GM21737 (cell line): Measurements from ENCODE around the gene COMP.

Experiments
- ATAC-seq: cut with Tn5 transposase; IDR thresholded peaks from one replicate; pipeline ENCODE4 v1.9.1; 2021; ENCODE audit warnings: mild to moderate bottlenecking, moderate library complexity; ENCODE audit not compliant: unreplicated experiment

Gene COMP

DNA sequence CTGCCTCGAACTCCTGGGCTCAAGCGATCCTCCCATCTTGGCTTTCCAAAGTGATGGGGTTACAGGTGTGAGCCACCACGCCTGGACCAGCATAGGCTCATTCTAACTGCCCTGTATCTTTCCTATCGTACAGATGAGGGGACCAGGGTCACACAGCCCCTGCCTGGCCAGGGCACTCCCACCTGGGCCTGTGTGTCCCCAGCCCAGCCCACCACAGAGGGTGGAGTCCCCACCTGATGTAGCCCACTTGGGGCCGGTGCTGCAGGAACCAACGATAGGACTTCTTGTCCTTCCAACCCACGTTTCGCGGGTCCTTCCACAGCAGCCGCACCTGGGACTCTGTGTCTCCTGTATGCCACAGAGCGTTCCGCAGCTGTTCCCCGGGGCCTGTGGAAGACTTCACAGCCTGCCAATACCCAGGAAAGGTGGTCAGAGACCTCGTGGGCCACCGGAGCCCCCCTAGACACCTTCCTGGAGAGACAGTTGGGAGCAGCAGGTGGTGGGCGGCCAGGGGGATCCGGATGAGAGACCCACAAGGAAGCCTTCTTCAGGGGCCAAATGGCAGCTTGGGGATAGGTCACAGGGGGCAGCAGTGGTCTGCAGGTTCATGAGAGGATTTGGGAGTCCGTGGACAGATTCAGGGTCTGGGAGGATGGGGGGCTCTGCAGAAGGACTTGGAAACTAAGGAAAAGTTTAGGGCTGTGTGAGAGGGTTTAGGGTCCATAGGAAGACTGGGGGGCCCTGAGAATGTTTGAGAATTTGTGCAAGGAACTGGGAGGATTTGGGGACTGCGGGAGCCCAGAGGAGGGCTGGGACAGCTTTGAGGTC is 6.9 kb downstream of the COMP start:
- no peak for ATAC-seq

DNA sequence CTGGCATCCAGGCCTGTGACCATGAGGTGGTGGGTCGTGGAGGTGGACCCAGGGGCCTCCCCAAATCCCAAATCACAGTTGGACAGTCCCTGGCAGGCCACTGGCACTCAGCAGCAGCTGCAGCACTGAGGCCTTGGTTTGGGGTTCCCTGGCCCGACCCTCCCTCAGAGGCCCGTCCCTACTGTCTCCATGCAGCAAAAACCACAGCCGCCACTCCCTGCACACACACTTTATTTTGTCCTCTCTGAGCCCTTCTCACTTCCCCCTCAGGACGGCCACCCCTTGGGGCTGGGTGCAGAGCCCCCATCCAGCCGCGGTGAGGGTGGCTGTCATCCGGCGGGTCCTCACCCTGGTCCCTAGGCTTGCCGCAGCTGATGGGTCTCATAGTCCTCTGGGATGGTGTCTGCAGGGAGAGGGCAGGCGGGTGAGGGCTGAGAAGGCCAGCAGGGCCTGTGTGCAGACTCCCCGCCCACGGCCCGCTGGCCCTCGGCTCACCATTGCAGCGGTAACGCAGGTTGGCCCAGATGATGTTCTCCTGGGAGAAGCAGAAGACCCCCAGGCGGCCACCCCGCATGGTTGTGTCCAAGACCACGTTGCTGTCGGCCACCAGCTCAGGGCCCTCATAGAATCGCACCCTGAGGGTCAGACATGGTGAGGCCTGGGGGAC is 8.4 kb downstream of the COMP start:
- no peak for ATAC-seq

DNA sequence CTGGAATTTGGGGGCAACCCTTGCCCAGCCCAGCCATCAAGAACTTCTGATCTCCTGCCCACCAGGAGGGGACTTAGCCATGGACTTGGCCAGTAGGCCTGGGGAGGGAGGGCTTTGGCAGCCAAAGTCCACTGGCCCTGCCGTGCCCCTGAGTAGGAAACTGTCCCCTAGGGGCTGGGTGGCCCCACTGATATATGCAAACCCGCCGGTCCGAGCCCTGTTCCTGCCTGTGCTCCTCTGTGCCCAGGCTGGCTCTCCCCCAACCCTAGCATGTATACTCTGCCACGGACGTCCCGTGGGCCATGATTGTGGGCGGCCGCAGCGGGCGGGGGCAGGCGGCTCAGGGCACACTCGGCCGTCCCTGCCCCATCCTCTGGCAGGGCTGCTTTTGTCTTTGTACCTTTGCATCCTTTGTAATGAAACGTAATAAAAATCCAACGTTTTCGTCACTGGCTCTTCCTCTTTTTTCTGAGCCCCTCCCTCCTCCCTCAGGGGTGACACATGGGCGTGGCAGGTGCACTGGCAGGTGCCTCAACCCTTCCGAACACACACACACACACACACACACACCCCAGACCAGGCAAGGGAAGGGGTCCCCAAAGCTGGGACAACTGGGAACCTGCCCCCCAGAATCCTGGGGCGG is 9.1 kb downstream of the COMP start:
- ATAC-seq = no peak

DNA sequence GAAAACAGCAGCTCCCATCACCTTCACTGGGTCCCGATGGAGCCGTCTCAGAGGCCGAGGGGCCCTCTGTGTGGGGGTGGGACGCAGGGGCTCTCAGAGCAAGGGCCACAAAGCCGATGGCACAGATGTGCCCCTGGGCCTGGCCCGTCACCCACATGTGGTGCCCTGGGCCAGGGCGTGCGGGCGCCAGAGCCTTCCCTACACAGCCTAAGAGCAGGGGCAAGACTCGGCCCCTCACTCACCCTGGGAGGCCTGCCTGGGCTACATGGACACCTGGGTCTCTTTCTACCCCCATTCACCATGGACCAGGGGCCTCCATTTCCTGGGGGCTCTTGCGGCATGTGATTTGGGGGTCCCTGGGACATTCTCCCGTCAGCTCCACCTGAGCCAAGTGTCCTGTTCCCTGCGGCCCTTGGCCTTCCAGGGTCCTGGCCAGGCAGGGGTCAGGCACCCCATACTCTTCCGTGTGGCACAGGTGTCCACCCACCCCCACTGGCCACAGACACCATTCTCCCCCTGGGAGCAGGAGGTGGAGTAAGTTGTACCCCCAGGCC is 10.0 kb downstream of the COMP start:
- ATAC-seq = no peak

DNA sequence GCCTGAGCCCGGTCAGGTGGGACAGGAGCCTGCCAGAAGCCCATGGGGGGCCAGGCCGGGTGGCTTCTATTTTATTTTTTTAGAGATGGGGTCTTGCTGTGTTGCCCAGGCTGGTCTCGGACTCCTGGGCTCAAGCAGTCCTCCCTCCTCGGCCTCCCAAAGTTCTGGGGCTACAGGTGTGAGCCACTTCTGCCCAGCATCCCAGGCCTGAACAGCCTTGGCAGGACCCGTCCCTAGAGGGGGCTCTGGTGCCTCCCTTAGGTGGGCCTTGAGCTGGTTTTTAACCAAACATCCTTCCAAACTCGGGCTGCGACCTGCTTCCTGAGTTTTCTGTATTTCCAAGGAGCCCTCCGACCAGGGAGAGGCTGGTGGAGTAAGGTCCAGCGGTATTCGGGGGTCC is 10.5 kb downstream of the COMP start:
- ATAC-seq = no peak

DNA sequence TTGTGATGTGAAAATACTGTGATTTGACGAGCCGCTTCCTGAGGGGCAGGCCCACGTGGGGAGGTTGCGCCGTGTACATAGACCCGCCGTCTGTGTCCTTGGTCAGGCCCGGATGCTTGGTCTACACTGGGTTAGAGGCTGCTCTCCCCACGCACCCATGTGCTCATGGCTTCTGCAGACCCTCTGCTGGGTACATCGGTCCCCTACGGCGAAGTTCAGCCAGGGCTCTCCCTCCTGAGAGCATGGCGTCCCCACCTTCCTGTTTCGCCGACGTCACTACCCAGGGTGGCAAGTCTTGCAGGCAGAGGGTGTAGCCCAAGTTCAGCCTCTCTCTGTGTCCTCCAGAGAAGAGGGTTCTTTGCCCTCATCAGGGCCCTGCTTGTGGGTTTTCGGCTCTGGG is 11.0 kb downstream of the COMP start:
- ATAC-seq = no peak

DNA sequence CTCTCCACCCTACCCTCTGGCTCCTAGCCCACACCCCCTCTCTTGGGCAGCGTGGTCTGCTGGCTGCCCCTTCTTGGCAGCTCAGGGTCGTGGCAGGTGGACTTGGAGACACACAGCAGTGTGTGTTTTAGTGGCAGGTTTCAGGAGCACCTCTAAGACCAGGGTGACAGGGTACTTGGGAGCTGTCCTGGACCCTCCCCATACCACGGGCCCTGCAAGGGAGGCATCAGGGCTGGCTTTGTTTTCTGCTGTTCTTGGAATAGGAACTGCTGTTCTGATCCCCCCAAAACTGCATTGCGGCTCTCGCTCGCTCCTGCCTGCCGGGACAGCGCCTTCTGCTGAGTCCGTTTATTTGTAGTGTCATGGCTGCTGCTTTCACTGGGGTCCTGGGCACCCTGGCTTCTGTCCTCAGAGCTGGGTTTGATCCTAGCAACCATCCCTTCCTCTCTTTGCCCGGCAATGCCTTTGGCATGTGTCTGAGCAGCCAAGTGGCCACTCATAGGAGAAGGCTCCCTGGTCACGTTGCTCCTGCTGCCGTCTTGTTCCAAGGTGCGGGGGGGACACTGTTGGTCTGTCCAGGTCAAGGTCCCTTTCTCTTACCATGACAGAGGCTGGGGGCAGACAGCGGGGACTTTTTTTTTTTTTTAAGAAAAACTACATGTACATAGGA is 12.1 kb downstream of the COMP start:
- ATAC-seq = no peak

DNA sequence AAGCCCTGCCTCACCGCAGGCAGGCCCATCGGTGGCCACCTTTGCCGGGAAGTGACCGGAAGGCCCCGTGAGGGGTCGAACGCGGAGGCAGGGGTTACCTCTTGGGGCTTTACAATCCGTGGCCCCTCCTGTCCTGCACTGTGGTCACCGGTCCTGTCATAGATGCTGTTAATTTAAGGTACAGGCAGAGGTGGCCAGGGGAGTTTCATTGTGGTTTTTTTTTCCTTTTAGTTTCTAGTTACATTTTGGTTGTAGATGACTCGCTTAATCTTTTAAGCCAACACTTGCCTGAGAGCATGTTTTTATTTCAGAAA is 13.1 kb downstream of the COMP start:
- ATAC-seq = no peak

DNA sequence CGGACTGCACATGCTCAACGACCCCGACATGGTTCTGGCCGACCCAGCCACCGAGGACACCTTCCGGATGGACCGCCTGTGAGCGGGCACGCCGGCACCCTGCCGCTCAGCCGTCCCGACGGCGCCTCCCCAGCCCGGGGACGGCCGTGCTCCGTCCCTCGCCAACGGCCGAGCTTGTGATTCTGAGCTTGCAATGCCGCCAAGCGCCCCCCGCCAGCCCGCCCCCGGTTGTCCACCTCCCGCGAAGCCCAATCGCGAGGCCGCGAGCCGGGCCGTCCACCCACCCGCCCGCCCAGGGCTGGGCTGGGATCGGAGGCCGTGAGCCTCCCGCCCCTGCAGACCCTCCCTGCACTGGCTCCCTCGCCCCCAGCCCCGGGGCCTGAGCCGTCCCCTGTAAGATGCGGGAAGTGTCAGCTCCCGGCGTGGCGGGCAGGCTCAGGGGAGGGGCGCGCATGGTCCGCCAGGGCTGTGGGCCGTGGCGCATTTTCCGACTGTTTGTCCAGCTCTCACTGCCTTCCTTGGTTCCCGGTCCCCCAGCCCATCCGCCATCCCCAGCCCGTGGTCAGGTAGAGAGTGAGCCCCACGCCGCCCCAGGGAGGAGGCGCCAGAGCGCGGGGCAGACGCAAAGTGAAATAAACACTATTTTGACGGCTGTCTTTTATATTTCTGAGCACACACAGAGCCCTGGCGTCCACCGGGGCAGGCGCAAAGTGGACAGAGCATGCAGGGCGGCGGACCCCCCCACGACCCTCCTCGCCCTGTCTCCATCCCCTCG is 13.6 kb downstream of the COMP start:
- ATAC-seq = no peak

DNA sequence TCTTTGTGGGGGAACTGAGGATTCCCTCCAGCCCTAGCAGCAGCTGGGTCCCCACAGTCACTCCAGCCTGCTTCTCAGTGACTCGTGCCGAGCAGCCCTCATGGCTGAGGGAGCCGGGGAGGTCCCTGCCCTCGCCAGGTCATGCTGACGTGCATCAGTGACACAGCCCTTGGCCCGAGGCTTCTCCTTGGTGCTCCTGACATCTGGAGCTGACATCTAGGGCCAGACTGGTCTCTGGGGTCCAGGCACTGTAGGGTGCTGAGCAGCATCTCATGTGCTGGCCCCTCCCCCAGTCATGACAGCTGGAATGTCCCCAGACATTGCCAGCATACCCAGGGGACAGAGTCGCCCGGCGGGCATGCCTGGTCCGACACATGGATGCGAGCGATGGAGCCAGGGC is 14.4 kb downstream of the COMP start:
- no peak for ATAC-seq

DNA sequence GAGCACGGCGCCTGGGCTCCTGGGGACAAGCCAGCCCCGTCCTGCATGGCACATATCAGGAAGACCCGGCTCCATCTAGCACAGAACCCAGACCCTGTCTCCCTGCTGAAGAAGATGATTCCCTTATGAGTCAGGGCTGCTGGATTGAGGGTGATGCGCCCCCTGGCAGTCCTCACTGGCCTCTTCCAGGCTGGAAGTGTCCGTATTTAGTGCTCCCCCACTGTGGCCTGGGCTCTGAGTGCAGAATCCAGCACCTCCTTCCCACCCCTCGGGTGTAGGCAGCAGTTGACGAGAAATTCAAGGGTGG is 14.9 kb downstream of the COMP start:
- no peak for ATAC-seq

DNA sequence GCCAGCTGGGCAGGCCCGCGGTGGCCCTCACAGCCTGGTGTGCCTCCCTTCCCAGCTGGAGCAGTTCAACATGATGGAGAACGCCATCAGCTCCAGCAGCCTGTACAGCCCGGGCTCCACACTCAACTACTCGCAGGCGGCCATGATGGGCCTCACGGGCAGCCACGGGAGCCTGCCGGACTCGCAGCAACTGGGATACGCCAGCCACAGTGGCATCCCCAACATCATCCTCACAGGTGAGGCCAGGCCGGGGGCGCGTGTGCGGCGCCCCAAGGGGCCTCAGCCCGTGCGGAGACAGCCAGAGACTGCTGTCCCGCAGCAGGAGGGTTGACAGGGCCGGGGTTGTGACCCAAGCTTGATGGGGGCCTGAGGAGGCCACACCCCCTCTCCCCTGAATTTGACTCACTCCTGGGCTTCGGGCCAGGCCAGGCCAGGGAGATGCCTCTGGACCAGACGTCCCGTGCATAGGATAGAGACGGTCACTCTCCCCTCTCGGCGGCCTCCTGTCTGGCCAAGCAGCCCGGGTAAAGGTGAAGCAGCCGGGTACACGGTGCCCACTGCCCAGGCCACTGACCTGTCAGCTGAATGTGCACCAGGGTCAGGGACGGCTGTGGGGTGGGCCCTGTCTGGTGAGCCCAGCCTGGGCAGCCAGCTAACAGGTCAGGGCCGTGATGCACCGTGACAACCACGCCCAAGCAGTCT is 15.4 kb downstream of the COMP start:
- ATAC-seq = no peak

DNA sequence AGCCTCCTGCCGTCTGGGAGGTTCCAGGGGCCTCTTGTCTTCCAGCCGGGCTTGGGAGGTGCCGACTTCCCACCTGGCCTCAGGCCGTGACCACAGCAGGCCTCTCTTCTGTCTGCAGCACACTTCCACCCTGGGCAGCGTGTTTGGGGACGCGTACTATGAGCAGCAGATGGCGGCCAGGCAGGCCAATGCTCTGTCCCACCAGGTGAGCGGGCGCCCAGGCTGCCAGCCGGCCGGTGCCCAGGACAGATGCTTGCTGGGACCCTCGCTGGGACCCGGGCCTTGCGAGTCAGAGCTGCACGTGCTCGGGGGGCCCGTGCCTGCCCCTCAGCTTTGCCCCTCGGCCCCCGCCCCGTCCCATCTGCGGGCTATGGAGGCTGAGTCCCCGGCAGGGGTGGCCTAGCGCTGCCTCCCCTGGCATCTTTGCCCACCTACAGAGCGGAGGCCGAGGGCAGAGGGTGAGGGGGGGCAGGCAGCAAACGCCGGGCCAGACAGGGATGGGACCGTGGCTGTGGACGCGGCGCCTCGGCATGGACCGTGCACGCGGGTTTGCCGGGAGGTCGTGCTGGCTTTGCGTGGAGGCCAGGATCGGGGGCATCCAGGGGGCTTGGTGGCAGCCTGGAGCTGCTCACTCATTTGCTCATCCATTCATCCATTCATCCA is 16.2 kb downstream of the COMP start:
- no peak for ATAC-seq

DNA sequence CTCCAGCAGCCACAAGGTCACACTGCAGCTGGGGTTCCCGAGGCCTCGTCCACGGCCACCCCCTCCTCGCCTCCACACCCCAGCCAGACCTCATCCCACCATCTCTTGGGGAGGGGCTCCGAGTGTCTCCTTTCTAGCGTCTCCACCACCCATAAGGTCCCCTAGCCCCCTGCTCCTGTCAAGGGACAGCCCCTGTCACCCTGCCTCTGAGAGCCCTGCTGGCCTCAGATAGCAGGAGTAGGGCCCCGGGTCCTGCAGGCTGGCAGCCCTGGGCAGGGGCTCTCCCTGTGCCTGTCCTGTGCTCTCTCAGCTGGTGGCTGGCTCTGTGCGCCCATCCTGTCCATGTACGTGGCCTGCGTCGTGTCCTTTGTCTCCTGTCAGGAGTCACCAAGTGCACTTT is 17.0 kb downstream of the COMP start:
- ATAC-seq = no peak

DNA sequence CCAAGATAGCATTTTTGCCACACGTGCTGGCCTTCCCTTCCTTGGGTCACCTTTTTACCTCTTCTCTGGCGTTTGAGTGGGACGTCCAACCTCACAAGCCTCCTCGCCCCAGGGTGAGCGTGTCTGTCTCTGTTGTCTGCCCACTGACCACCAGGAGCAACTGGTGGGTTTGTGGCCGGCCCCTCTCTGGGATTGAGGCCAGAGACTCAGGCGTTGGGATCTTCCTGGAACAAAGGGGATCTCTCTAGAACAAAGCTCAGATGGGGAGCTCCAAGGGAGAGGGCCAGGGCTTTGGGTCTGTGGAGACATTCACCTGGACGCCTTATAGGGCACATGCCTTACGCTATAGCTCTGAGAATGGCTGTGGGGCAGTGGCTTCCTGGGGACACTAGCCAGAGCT is 17.4 kb downstream of the COMP start:
- no peak for ATAC-seq

DNA sequence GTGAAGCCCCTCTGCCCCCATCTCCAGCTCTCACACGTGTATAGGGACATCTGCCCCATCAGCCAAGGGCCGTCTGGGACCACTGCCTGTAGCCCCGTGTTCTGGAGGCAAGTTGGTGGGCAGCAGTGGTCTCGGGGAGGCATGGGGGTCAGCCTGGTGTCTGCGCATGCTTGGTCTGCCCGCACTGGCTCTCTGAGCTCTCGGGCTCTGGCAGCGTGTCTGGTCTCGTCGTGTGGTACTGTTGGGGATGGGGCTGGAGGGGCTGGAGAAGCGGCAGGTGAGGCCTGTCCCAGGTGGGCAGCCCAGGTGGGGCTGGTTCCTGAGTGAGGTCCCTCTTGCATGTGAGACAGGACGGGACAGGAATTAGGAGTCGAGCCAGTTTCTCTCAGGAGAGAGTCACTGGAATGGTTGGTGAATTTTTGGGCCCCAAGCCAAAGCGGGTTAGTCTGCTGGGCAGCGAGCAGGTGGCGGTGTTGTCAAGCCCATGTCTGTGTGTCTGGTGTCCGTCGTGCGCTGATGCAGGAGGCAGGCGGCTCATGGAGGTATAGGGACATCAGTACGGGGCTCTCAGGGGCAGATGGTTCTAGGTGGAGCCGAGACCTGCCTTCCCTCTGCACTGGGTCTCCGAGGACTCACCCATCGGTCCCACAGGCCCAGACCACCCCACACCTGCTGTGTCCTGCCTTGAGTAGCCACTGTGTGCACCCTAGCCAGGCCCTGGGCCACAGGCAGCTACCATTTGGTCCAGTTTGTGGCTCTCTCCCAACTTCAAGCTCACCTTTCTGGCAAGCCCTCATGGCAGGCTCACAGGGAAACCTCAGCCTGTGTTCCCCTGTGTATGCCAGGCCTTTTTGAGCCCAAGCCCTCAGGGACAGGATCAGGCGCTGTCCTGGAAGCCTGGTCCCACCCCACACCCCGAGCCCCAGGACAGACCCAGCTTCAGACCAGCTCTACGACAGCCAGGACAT is 18.2 kb downstream of the COMP start:
- no peak for ATAC-seq

DNA sequence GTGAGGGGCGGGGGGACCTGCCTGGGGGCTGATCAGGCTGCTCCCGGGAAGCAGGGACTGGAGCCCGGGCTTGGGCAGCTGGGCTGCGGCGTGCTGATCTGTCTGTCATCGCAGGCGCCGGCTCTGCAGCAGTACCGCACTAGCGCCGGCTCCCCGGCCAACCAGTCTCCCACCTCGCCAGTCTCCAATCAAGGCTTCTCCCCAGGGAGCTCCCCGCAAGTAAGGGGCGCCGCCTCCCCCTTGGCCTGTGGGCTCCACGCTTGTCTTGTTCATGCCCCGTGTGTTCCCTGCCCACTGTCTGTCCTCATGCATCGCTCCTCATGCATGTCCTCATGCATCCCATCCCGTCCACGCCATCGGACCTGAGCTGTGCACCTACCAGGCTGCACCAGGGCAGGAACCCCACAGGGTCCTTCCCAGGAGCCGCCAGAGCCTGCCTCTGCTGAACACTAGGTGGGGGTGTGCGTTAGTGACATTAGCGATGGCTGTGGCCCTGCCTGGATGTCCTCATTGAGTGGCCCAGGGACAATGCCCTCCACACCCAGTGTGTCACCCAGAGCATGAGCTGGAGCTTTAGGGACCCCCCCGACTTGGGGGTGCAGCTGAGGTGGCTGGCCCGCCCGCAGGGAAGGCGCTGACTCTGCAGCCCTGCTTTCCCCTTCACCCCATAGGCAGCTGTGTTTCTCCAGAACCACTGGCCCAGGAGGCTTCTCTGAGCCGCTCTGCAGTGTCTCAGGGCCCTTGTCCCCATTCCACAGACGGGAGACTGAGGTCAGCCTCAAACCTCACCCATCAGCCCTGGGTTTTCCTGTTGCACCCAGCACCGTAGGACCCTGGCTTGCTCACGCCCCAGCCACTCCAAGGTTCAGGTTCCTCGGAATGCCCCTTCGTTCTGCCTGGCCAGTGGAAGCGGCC is 19.5 kb downstream of the COMP start:
- no peak for ATAC-seq
